22Rv1 (cell line): ENCODE measurements around the gene HS6ST2.

Experiments
- CTCF ChIP-seq: fragments of 450-650 bp; IDR thresholded peaks from 2 replicates; pipeline ENCODE4 v1.5.1; 2017; ENCODE audit warnings: mild to moderate bottlenecking
- ZFX ChIP-seq: fragments of 450-650 bp; IDR thresholded peaks from 2 replicates; pipeline ENCODE4 v1.6.1; 2017; ENCODE audit warnings: antibody characterized with exemption, borderline replicate concordance

GRCh38 chrX:132769609-132770008 lies 188.8 kb downstream of the HS6ST2 start:
- no peak for TF ChIP-seq CTCF
- TF ChIP-seq ZFX = no peak
